NB4 (cell line): Measurements from ENCODE around the gene NADK2.

Experiments
- DNase-seq: peaks from one replicate; pipeline ENCODE4 v3.0.0; 2010; ENCODE audit warnings: low read depth
- H3K4me3 ChIP-seq: one replicate; pipeline ENCODE4 v1.5.1; 2011; ENCODE audit warnings: mild to moderate bottlenecking, low read depth, low read length, moderate library complexity
- CTCF ChIP-seq: IDR thresholded peaks from one replicate; pipeline ENCODE4 v1.5.1; 2012; ENCODE audit warnings: low read depth, low read length
- MAX ChIP-seq: IDR thresholded peaks from 2 replicates; pipeline ENCODE4 v1.6.1; 2011; ENCODE audit warnings: low read depth, low read length
- MYC ChIP-seq: IDR thresholded peaks from 2 replicates; pipeline ENCODE4 v1.6.1; 2011; ENCODE audit warnings: low read depth, low read length
- POLR2A ChIP-seq: IDR thresholded peaks from 2 replicates; pipeline ENCODE4 v1.6.1; 2011; ENCODE audit warnings: mild to moderate bottlenecking; ENCODE audit not compliant: insufficient read length; ENCODE audit errors: extremely low read depth

The NADK2 gene

GRCh38 chr5:36162810-36163486 lies 78.8 kb downstream of the NADK2 start:
- no peak for DNase-seq
- no peak overlapping the region for H3K4me3 ChIP-seq
- no peak for TF ChIP-seq MAX
- TF ChIP-seq MYC: no peak
- no peak for TF ChIP-seq POLR2A
- no peak for TF ChIP-seq CTCF

GRCh38 chr5:36161361-36161760 lies 80.4 kb downstream of the NADK2 start:
- no peak for DNase-seq
- no peak for TF ChIP-seq POLR2A
- no peak for TF ChIP-seq MAX
- TF ChIP-seq MYC: no peak
- no peak for TF ChIP-seq CTCF
- H3K4me3 ChIP-seq: no peak overlapping the region

- H3K4me3 ChIP-seq: no peak overlapping the region
- DNase-seq: no peak
- TF ChIP-seq MYC: no peak
- TF ChIP-seq POLR2A: no peak
Observed at GRCh38 chr5:36160617-36161016, 81.1 kb downstream of the NADK2 start.

- no peak for TF ChIP-seq MYC
- TF ChIP-seq POLR2A: no peak
- TF ChIP-seq CTCF: no peak
- TF ChIP-seq MAX: no peak
- no peak for DNase-seq
- no peak overlapping the region for H3K4me3 ChIP-seq
Observed at GRCh38 chr5:36158144-36158543, 83.6 kb downstream of the NADK2 start.

- DNase-seq: no peak
- TF ChIP-seq MAX (no peak), MYC (no peak), CTCF (no peak)
- H3K4me3 ChIP-seq: no peak overlapping the region
Observed at GRCh38 chr5:36156619-36157018, 85.1 kb downstream of the NADK2 start.

GRCh38 chr5:36156121-36156601 lies 85.6 kb downstream of the NADK2 start:
- no peak for TF ChIP-seq MYC
- no peak for TF ChIP-seq CTCF
- no peak for DNase-seq

GRCh38 chr5:36155291-36155690 lies 86.4 kb downstream of the NADK2 start:
- DNase-seq: no peak
- TF ChIP-seq MYC (no peak), MAX (no peak), POLR2A (no peak), CTCF (no peak)
- H3K4me3 ChIP-seq: no peak overlapping the region

More at GRCh38 chr5:36156121-36156601, 85.6 kb downstream of the NADK2 start:
- H3K4me3 ChIP-seq: no peak overlapping the region
